ENCODE data around the gene BLOC1S1.

DNA sequence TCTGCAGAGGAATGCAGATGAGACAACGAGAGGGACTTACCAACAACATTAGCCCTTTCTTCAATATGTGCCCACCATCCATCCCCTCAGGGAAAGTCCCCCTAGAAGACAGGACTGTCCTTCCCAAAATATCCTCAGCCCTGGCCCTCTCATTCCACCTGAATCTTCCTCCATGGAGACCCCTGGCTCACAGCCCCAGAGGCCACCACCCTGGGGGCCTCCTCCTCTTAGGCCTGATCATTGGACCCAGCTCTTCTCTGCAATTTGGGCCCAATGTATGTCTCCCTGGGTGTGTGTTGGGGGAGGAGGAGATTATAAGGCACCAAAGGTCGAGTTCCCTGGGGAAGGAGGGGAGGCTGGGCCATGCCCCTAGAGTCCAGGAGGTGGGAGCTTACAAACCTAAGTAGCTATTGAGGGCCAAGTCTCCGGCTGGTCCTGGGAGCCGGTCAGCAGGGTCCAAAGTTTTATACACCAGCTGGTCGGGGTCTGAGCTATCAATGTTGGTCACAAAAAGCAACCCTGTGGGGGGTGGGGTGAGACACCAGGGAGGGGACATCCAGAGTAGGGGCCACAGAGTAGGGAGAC, 16.3 kb upstream of the BLOC1S1 start:
- TF ChIP-seq, protein P1, sequence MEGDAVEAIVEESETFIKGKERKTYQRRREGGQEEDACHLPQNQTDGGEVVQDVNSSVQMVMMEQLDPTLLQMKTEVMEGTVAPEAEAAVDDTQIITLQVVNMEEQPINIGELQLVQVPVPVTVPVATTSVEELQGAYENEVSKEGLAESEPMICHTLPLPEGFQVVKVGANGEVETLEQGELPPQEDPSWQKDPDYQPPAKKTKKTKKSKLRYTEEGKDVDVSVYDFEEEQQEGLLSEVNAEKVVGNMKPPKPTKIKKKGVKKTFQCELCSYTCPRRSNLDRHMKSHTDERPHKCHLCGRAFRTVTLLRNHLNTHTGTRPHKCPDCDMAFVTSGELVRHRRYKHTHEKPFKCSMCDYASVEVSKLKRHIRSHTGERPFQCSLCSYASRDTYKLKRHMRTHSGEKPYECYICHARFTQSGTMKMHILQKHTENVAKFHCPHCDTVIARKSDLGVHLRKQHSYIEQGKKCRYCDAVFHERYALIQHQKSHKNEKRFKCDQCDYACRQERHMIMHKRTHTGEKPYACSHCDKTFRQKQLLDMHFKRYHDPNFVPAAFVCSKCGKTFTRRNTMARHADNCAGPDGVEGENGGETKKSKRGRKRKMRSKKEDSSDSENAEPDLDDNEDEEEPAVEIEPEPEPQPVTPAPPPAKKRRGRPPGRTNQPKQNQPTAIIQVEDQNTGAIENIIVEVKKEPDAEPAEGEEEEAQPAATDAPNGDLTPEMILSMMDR (IDR thresholded peaks at IDR 0.05): no peak
- TF ChIP-seq POLR2A (IDR thresholded peaks at IDR 0.05): no peak
- no peak for TF ChIP-seq POLR2AphosphoS5 (IDR thresholded peaks at IDR 0.05)

All from transverse colon (tissue), 4 donors.